BLaER1 treated with 17β-estradiol and CSF1 and Interleukin-3, amounts not matched to agents 10 nM and 100 nM (cell line): ENCODE measurements around the gene RBM22.

ENCODE experiments used
- H3K27ac ChIP-seq, 11 experiments: shearing (Covaris generic); formaldehyde crosslinking; 2 replicates each; pipeline ENCODE4 v1.8.1; 2022
- H3K27me3 ChIP-seq, 11 experiments: shearing (Covaris generic); formaldehyde crosslinking; 2 replicates each; pipeline ENCODE4 v1.8.1; 2022
- H3K36me3 ChIP-seq, 11 experiments: shearing (Covaris generic); formaldehyde crosslinking; 2 replicates each; pipeline ENCODE4 v1.8.1; 2022
- H3K4me1 ChIP-seq, 10 experiments: shearing (Covaris generic); formaldehyde crosslinking; 2 replicates each; pipeline ENCODE4 v1.8.1; 2022
- H3K4me2 ChIP-seq, 11 experiments: shearing (Covaris generic); formaldehyde crosslinking; 2 replicates each; pipeline ENCODE4 v1.8.1; 2022
- H3K4me3 ChIP-seq, 10 experiments: shearing (Covaris generic); formaldehyde crosslinking; 2 replicates each; pipeline ENCODE4 v1.8.1; 2022
- H3K9ac ChIP-seq, 11 experiments: shearing (Covaris generic); formaldehyde crosslinking; 2 replicates each; pipeline ENCODE4 v1.8.1; 2022
- H3K9me3 ChIP-seq, 11 experiments: shearing (Covaris generic); formaldehyde crosslinking; replicated peaks in 1 of 11; 2 replicates each; pipeline ENCODE4 v1.8.1; 2022
- H4K20me1 ChIP-seq, 11 experiments: shearing (Covaris generic); formaldehyde crosslinking; 2 replicates each; pipeline ENCODE4 v1.8.1; 2022
- Cebpa-rat ChIP-seq, 11 experiments: shearing (Covaris generic); IDR thresholded peaks; 2 replicates each; pipeline ENCODE4 v1.8.1; 2022

Gene RBM22

GRCh38 chr5:150659360-150660107 lies 41.3 kb downstream of the RBM22 start:
- H3K36me3 ChIP-seq, result no peaks in the 10 kb centered on the region
- no peak overlapping the region for H3K4me3 ChIP-seq
- no peak overlapping the region for H3K9ac ChIP-seq
- peaks cover 0 to 12% (median 0%) of the 10 kb centered on the region in 11 experiments; a peak in 3 of 22 replicates for H3K27me3 ChIP-seq
- H3K4me1 ChIP-seq, result peaks cover 0 to 18% (median 10%) of the 10 kb centered on the region in 10 experiments; a peak in 14 of 20 replicates
- no peak for TF ChIP-seq Cebpa-rat (IDR thresholded peaks at IDR 0.05)
- H3K4me2 ChIP-seq, result no peak overlapping the region
- no peaks in the 10 kb centered on the region for H3K9me3 ChIP-seq
- no peak overlapping the region for H3K27ac ChIP-seq
- no peaks in the 10 kb centered on the region; a peak in 1 of 22 replicates for H4K20me1 ChIP-seq

- Histone ChIP-seq H3K27me3 (peaks cover 0 to 12% (median 0%) of the 10 kb centered on the region in 11 experiments; a peak in 3 of 22 replicates), H3K4me1 (peaks cover 0 to 26% (median 10%) of the 10 kb centered on the region in 10 experiments; a peak in 14 of 20 replicates), H3K9me3 (no peaks in the 10 kb centered on the region), H3K36me3 (no peaks in the 10 kb centered on the region), H3K4me3 (no peak overlapping the region), H3K9ac (no peak overlapping the region), H3K27ac (no peak overlapping the region), H4K20me1 (no peaks in the 10 kb centered on the region; a peak in 1 of 22 replicates), H3K4me2 (no peak overlapping the region)
- TF ChIP-seq Cebpa-rat (IDR thresholded peaks at IDR 0.05), result no peak
These were observed 42.1 kb downstream of the RBM22 start for GRCh38 chr5:150658699-150659265.

GRCh38 chr5:150658121-150658520 lies 42.7 kb downstream of the RBM22 start:
- H3K4me3 ChIP-seq, result no peak overlapping the region
- no peaks in the 10 kb centered on the region; a peak in 2 of 22 replicates for H4K20me1 ChIP-seq
- TF ChIP-seq Cebpa-rat (IDR thresholded peaks at IDR 0.05), result no peak
- H3K27ac ChIP-seq, result no peak overlapping the region
- peaks cover 0 to 30% (median 14%) of the 10 kb centered on the region in 10 experiments; a peak in 14 of 20 replicates for H3K4me1 ChIP-seq
- no peak overlapping the region for H3K4me2 ChIP-seq
- no peak overlapping the region for H3K9ac ChIP-seq
- H3K27me3 ChIP-seq, result peaks cover 0 to 12% (median 0%) of the 10 kb centered on the region in 11 experiments; a peak in 3 of 22 replicates
- 0 out of 22 replicates have a peak, but pooled peaks cover 0 to under 1% (median 0%) of the 10 kb centered on the region in 11 experiments for H3K36me3 ChIP-seq
- no peaks in the 10 kb centered on the region for H3K9me3 ChIP-seq

- peak overlapping the region in 8 of 11 experiments; percentile 55 to 72 (median 66); a peak in 14 of 22 replicates for H3K27ac ChIP-seq
These were observed 44.4 kb downstream of the RBM22 start for GRCh38 chr5:150656191-150657132.

GRCh38 chr5:150655221-150655620 lies 45.6 kb downstream of the RBM22 start:
- Histone ChIP-seq H3K9me3 (no peaks in the 10 kb centered on the region), H3K9ac (no peak overlapping the region), H4K20me1 (peaks cover 0 to 14% (median 0%) of the 10 kb centered on the region in 11 experiments; a peak in 2 of 22 replicates), H3K36me3 (peaks cover 0 to 7% (median 0%) of the 10 kb centered on the region in 11 experiments; a peak in 5 of 22 replicates), H3K4me3 (no peak overlapping the region), H3K27ac (no peak overlapping the region), H3K27me3 (peaks cover 0 to 12% (median 0%) of the 10 kb centered on the region in 11 experiments; a peak in 3 of 22 replicates), H3K4me2 (peak overlapping the region in 1 of 11 experiments; percentile 83; a peak in 1 of 22 replicates), H3K4me1 (peaks cover 0 to 58% (median 43%) of the 10 kb centered on the region in 10 experiments; a peak in 17 of 20 replicates)
- no peak for TF ChIP-seq Cebpa-rat (IDR thresholded peaks at IDR 0.05)

More at GRCh38 chr5:150656191-150657132, 44.4 kb downstream of the RBM22 start:
- Histone ChIP-seq H3K9me3 (no peaks in the 10 kb centered on the region), H3K4me3 (peak overlapping the region; percentile 53 to 79 (median 66)), H3K4me2 (peak overlapping the region; percentile 83 to 99 (median 95)), H3K36me3 (0 out of 22 replicates have a peak, but pooled peaks cover 0 to 3% (median 0%) of the 10 kb centered on the region in 11 experiments), H3K4me1 (peaks cover 0 to 46% (median 31%) of the 10 kb centered on the region in 10 experiments; a peak in 16 of 20 replicates), H4K20me1 (peaks cover 0 to 2% (median 0%) of the 10 kb centered on the region in 11 experiments; a peak in 2 of 22 replicates), H3K27me3 (peaks cover 0 to 12% (median 0%) of the 10 kb centered on the region in 11 experiments; a peak in 3 of 22 replicates), H3K9ac (peak overlapping the region; percentile 42 to 82 (median 77); a peak in 21 of 22 replicates)
- TF ChIP-seq Cebpa-rat (IDR thresholded peaks at IDR 0.05), result no peak

- Histone ChIP-seq H3K4me1 (peaks cover 0 to 68% (median 52%) of the 10 kb centered on the region in 10 experiments; a peak in 17 of 20 replicates), H3K4me2 (peak overlapping the region in 4 of 11 experiments; percentile 1 to 14 (median 7); a peak in 2 of 22 replicates), H3K9ac (no peak overlapping the region), H3K27ac (no peak overlapping the region), H3K9me3 (no peaks in the 10 kb centered on the region), H3K27me3 (peaks cover 0 to 12% (median 0%) of the 10 kb centered on the region in 11 experiments; a peak in 3 of 22 replicates), H4K20me1 (peaks cover 0 to 16% (median 0%) of the 10 kb centered on the region in 11 experiments; a peak in 2 of 22 replicates), H3K4me3 (no peak overlapping the region), H3K36me3 (peaks cover 0 to 19% (median 9%) of the 10 kb centered on the region in 11 experiments; a peak in 9 of 22 replicates)
- no peak for TF ChIP-seq Cebpa-rat (IDR thresholded peaks at IDR 0.05)
These were observed 46.9 kb downstream of the RBM22 start for GRCh38 chr5:150653762-150654556.

- no peak for TF ChIP-seq Cebpa-rat (IDR thresholded peaks at IDR 0.05)
- peaks cover 0 to 12% (median 0%) of the 10 kb centered on the region in 11 experiments; a peak in 3 of 22 replicates for H3K27me3 ChIP-seq
- H3K4me2 ChIP-seq, result 0 out of 22 replicates have a peak overlapping the region, but pooled peaks of 1 of the 11 experiments have one; percentile 4
- H3K36me3 ChIP-seq, result peaks cover 0 to 26% (median 16%) of the 10 kb centered on the region in 11 experiments; a peak in 10 of 22 replicates
- H3K4me1 ChIP-seq, result peaks cover 0 to 68% (median 52%) of the 10 kb centered on the region in 10 experiments; a peak in 17 of 20 replicates
- H3K9ac ChIP-seq, result no peak overlapping the region
- H4K20me1 ChIP-seq, result peaks cover 0 to 16% (median 0%) of the 10 kb centered on the region in 11 experiments; a peak in 2 of 22 replicates
- no peak overlapping the region for H3K27ac ChIP-seq
- no peak overlapping the region for H3K4me3 ChIP-seq
- H3K9me3 ChIP-seq, result no peaks in the 10 kb centered on the region
These were observed 47.6 kb downstream of the RBM22 start for GRCh38 chr5:150653145-150653761.
